Hematopoietic multipotent progenitor cell (in vitro differentiated cells): ENCODE measurements around the gene ZNF679. TPM values are rescaled to one million over a fixed set of nuclear protein-coding genes. Genes with fewer than 3 reads are reported as not detected.
"Not testable (repeated sequence)": the region's sequence is repeated elsewhere in the genome, so short reads cannot be mapped to it uniquely, and the experiment has no call there.

Experiments used
- DNase-seq, 3 donors: peaks; one replicate each; pipeline ENCODE4 v3.0.0-alpha.2; 2011 to 2015; ENCODE audit warnings: low read depth in 2 of 3, low spot score in 2 of 3
- total RNA-seq: library from RNA; depleted of rRNA; stranded (reverse); fragments of >200 nt; gene quantifications from one replicate; pipeline ENCODE4 v1.2.3, GENCODE V29; 2012

The ZNF679 gene
- total RNA-seq, result not detected

- not testable (repeated sequence) for DNase-seq
Observed at GRCh38 chr7:64228174-64228573, at the start of gene ZNF679. ZNF679 (plus strand) TSS chr7:64228474; CDS start chr7:64249118, 20,644 bp downstream.

- DNase-seq, result peak in 2 of 3 donors; percentile 10 to 40
Observed at GRCh38 chr7:64180989-64181388, 47.3 kb upstream of the ZNF679 start.

GRCh38 chr7:64181586-64181985 is 46.7 kb upstream of the ZNF679 start:
- DNase-seq, result no peak

- no peak for DNase-seq
Observed at GRCh38 chr7:64182036-64182790, 46.1 kb upstream of the ZNF679 start.

- DNase-seq, result peak; percentile 9 to 26 (median 14)
Observed at GRCh38 chr7:64183126-64183742, 45.0 kb upstream of the ZNF679 start.

- no peak for DNase-seq
Observed at GRCh38 chr7:64183827-64184372, 44.4 kb upstream of the ZNF679 start.

GRCh38 chr7:64184376-64184775 is 43.9 kb upstream of the ZNF679 start:
- DNase-seq, result no peak

- no peak for DNase-seq
Observed at GRCh38 chr7:64187408-64187807, 40.9 kb upstream of the ZNF679 start.

GRCh38 chr7:64192148-64192704 is 36.0 kb upstream of the ZNF679 start:
- DNase-seq, result no peak

GRCh38 chr7:64192775-64193174 is 35.5 kb upstream of the ZNF679 start:
- DNase-seq, result no peak

- no peak for DNase-seq
Observed at GRCh38 chr7:64206903-64207302, 21.4 kb upstream of the ZNF679 start, which contains the start of gene ZNF735. ZNF735 (plus strand) TSS chr7:64207203; CDS start chr7:64207203, 0 bp downstream.

- not testable (repeated sequence) for DNase-seq
Observed at GRCh38 chr7:64219710-64220298, 8.5 kb upstream of the ZNF679 start.

- DNase-seq, result no peak
Observed at GRCh38 chr7:64223366-64223765, 4.9 kb upstream of the ZNF679 start.

GRCh38 chr7:64266341-64266919 is 38.2 kb downstream of the ZNF679 start:
- DNase-seq, result no peak

- DNase-seq, result no peak
Observed at GRCh38 chr7:64277630-64278029, 49.4 kb downstream of the ZNF679 start.

GRCh38 chr7:64294701-64295420 is 66.6 kb downstream of the ZNF679 start:
- no peak for DNase-seq

- DNase-seq, result not testable (repeated sequence)
Observed at GRCh38 chr7:64297418-64297817, 69.1 kb downstream of the ZNF679 start.

- DNase-seq, result no peak
Observed at GRCh38 chr7:64300641-64301405, 72.5 kb downstream of the ZNF679 start.

- DNase-seq, result peak; percentile 82 to 95 (median 89)
Observed at GRCh38 chr7:64307254-64308015, 79.2 kb downstream of the ZNF679 start.
